ENCODE measurements around the gene GRIN3A.

DNA sequence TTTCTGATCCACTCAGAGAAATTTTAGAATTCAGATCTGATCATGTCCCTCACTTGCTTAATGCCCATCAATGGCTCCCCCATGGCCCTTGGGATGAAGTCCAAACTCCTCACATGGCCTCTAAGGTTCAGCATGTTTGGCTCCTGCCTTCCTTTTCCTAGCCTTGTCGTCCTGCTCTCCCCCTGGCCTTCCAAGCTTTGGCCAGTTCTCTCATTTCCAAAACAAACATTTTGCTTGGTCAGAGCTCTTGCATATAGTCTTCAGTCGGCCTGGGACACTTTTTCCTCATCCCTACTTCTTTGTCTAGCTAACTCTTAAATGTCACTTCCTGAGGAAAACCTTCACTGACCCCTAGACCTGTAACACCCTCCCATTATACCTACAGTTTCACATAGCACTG is 106.6 kb downstream of the GRIN3A start:
- no peak for TF ChIP-seq POLR2A (IDR thresholded peaks at IDR 0.05)
- TF ChIP-seq, protein P1, sequence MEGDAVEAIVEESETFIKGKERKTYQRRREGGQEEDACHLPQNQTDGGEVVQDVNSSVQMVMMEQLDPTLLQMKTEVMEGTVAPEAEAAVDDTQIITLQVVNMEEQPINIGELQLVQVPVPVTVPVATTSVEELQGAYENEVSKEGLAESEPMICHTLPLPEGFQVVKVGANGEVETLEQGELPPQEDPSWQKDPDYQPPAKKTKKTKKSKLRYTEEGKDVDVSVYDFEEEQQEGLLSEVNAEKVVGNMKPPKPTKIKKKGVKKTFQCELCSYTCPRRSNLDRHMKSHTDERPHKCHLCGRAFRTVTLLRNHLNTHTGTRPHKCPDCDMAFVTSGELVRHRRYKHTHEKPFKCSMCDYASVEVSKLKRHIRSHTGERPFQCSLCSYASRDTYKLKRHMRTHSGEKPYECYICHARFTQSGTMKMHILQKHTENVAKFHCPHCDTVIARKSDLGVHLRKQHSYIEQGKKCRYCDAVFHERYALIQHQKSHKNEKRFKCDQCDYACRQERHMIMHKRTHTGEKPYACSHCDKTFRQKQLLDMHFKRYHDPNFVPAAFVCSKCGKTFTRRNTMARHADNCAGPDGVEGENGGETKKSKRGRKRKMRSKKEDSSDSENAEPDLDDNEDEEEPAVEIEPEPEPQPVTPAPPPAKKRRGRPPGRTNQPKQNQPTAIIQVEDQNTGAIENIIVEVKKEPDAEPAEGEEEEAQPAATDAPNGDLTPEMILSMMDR (IDR thresholded peaks at IDR 0.05) = no peak
- no peak for TF ChIP-seq POLR2AphosphoS5 (IDR thresholded peaks at IDR 0.05)
- no peak for TF ChIP-seq EP300 (IDR thresholded peaks at IDR 0.05)
